Nephron progenitor cell (in vitro differentiated cells): Measurements from ENCODE around the gene TEC.
"Not testable (repeated sequence)": the region's sequence is repeated elsewhere in the genome, so short reads cannot be mapped to it uniquely, and the experiment has no call there.

Experiments used
- DNase-seq: peaks from one replicate; pipeline ENCODE4 v3.0.0; 2021
- H3K27ac Mint-ChIP-seq: 2 replicates; pipeline ENCODE4 v1.8.0; 2021; ENCODE audit warnings: mild to moderate bottlenecking, moderate library complexity, mixed read lengths
- H3K27me3 Mint-ChIP-seq: 2 replicates; pipeline ENCODE4 v1.8.0; 2021; ENCODE audit warnings: mild to moderate bottlenecking, low read depth, mixed read lengths; ENCODE audit not compliant: poor library complexity
- H3K36me3 Mint-ChIP-seq: 2 replicates; pipeline ENCODE4 v1.8.0; 2021; ENCODE audit warnings: low read depth, mixed read lengths
- H3K4me1 Mint-ChIP-seq: 2 replicates; pipeline ENCODE4 v1.8.0; 2021; ENCODE audit warnings: mixed read lengths
- H3K4me3 Mint-ChIP-seq: 2 replicates; pipeline ENCODE4 v1.8.0; 2021; ENCODE audit warnings: mild to moderate bottlenecking, moderate library complexity, mixed read lengths
- H3K9me3 Mint-ChIP-seq: 2 replicates; pipeline ENCODE4 v1.8.0; 2021; ENCODE audit warnings: mild to moderate bottlenecking, moderate library complexity, mixed read lengths
- TF ChIP-seq, protein P1 (sequence below): fragments of 200-600 bp; sonication (generic); IDR thresholded peaks from 2 replicates; pipeline ENCODE4 v1.5.0; 2021; ENCODE audit warnings: antibody characterized with exemption

Gene TEC

DNA sequence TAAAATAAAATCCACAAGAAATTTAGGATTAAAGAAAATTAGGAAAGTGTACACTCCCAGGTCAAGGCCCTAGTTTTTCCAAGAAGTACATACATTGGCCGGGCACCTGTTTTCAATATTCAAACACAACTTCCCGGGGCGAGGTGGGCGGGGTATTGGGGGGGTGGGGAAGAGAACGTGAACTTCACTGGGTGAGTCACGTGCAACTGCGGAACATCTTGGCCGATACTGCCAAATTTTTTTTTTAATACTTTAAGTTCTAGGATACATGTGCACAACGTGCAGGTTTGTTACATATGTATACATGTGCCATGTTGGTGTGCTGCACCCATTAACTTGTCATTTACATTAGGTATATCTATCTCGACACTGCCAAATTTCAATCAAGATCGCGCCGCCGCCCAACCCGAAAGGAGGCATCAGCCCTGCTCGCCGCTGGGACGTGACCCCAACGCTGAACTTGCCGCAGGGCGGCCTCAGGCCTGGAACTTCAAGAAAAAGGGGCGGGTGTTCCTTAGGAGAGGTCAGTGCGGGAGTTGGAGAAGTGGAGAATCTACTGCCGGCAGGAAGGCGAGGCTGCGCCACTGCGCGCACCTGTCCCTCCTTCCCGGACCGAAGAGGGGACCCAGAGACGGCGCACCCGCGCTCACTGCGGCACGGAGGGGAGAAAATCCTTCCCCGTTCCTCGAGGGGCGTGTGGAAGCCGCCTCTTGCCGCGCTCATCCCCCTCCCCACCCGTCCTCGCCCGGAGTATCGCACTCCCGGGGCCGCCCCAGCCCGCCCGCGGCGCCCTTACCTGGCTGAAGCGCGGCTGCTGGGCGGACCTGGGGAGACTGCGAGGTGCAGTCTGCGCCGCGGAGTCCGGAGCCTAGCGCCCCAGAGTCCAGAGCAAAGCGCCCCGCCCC lies at the start of gene TEC:
Gene TEC (minus strand): TSS at position 883 of the 905 bp plus-strand sequence. CDS start 41,224 bp downstream, outside the sequence.
- peak; percentile 63 for DNase-seq
- Mint-ChIP-seq H3K4me3 (peak within 1 kb of the TSS; percentile 91), H3K4me1 (peaks cover 11% of the 10 kb centered on the region), H3K36me3 (no peaks in the 10 kb centered on the region), H3K27me3 (peaks cover 60% of the 10 kb centered on the region), H3K27ac (no peak within 1 kb of the TSS), H3K9me3 (peaks cover 26% of the 10 kb centered on the region)
- TF ChIP-seq, protein P1, sequence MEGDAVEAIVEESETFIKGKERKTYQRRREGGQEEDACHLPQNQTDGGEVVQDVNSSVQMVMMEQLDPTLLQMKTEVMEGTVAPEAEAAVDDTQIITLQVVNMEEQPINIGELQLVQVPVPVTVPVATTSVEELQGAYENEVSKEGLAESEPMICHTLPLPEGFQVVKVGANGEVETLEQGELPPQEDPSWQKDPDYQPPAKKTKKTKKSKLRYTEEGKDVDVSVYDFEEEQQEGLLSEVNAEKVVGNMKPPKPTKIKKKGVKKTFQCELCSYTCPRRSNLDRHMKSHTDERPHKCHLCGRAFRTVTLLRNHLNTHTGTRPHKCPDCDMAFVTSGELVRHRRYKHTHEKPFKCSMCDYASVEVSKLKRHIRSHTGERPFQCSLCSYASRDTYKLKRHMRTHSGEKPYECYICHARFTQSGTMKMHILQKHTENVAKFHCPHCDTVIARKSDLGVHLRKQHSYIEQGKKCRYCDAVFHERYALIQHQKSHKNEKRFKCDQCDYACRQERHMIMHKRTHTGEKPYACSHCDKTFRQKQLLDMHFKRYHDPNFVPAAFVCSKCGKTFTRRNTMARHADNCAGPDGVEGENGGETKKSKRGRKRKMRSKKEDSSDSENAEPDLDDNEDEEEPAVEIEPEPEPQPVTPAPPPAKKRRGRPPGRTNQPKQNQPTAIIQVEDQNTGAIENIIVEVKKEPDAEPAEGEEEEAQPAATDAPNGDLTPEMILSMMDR, result no peak

DNA sequence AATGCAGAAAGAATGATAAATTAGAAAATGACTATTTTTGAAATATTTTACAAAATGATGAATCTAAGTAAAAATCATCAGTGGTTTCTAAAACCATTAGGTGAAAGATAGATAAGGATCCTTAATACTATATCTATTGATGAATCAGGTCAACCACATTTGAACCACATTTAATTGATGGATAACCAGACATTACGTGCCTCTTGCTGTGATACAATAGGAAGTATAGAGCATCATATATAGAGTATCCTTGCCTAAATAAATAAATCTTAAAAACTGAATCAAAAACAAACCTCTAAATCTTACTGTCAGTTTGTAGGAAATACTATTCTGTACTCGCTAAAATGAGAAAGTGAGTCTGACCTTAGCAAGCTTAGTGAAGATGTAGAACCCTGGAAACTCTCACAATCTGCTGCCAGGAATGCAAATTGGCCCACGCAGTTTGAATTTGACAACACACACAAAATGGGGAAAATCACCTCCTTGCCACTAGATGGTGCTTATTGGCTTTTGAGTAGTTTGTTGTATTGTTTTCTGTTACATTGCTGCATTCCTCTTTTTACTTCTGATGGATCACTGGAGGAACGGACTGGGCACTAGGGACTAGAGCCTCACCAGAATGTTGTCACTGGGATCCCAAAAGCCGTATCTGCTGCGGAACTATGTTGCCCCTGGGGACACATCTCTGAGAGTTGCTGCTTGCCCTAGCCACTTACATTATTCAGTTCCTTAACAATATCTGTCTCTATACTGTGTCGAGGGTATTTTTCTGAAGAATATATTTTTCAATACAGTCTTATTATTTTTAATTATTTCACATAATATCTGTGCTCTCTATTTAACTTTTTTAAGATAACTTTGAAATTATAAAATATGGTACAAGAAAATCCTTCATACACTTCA lies 46.3 kb upstream of the TEC start:
- DNase-seq, result no peak
- TF ChIP-seq, protein P1, result peak; percentile 36
- H3K9me3 Mint-ChIP-seq, result peaks cover 14% of the 10 kb centered on the region
- H3K36me3 Mint-ChIP-seq, result no peaks in the 10 kb centered on the region
- peaks cover 5% of the 10 kb centered on the region for H3K27me3 Mint-ChIP-seq
- no peak overlapping the region for H3K27ac Mint-ChIP-seq
- peaks cover 4% of the 10 kb centered on the region for H3K4me1 Mint-ChIP-seq
- H3K4me3 Mint-ChIP-seq, result no peak overlapping the region

DNA sequence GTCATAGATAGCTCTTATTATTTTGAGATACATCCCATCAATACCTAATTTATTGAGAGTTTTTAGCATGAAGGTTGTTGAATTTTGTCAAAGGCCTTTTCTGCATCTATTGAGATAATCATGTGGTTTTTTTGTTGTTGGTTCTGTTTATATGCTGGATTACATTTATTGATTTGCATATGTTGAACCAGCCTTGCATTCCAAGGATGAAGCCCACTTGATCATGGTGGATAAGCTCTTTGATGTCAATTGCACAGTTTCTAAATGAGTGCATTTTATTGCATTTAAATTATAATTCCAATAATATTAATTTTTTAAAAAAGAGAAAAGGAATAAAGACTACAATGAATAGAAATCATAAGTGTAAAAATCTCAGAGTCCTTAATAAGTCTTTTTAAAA lies 45.1 kb upstream of the TEC start:
- not testable (repeated sequence) for DNase-seq, H3K4me3 Mint-ChIP-seq, H3K4me1 Mint-ChIP-seq, H3K36me3 Mint-ChIP-seq, H3K27me3 Mint-ChIP-seq, H3K27ac Mint-ChIP-seq
- peaks cover 14% of the 10 kb centered on the region for H3K9me3 Mint-ChIP-seq

DNA sequence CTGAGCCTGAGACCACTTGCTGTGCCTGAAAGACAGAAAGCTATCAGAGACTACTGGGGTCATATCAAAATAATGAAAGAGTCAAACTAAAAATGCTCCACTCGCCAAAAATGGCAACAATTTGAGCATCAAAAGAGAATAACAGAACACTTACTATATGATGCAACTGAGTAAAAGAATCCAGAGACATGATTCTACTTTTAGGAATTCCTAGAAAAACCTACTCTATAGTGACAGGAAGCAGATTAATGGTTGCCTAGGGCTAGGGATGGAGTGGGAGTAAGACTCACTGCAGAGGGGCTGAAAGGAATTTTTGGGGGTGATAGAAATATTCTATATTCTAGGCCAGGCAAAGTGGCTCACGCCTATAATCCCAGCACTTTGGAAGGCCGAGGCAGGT lies 42.3 kb upstream of the TEC start:
- TF ChIP-seq, protein P1, result no peak
- Mint-ChIP-seq H3K36me3 (no peaks in the 10 kb centered on the region), H3K4me1 (no peaks in the 10 kb centered on the region), H3K9me3 (peaks cover 14% of the 10 kb centered on the region), H3K27ac (no peak overlapping the region), H3K4me3 (no peak overlapping the region), H3K27me3 (peaks cover 8% of the 10 kb centered on the region)
- DNase-seq, result no peak

DNA sequence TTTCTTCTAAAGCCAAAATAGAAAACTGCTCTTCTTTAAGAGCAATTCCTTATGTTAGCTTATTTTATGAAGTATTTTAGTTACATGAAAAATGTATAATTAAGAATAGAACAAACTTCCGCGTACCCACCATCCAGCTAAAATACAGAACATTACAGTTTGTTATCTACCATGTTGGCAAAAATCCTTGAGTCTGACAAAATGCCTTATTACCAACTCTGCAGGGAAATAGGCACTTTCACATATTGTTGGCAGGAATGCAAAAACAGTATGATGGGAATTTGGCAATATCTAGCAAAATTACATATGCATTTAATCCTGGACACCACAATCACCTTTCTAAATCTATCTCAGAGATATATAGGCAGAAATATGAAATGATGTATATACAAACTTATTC lies 39.3 kb upstream of the TEC start:
- TF ChIP-seq, protein P1, result no peak
- no peak overlapping the region for H3K4me3 Mint-ChIP-seq
- H3K36me3 Mint-ChIP-seq, result no peaks in the 10 kb centered on the region
- no peak overlapping the region for H3K27ac Mint-ChIP-seq
- no peak for DNase-seq
- H3K9me3 Mint-ChIP-seq, result peaks cover 8% of the 10 kb centered on the region
- no peaks in the 10 kb centered on the region for H3K4me1 Mint-ChIP-seq
- H3K27me3 Mint-ChIP-seq, result peaks cover 8% of the 10 kb centered on the region

DNA sequence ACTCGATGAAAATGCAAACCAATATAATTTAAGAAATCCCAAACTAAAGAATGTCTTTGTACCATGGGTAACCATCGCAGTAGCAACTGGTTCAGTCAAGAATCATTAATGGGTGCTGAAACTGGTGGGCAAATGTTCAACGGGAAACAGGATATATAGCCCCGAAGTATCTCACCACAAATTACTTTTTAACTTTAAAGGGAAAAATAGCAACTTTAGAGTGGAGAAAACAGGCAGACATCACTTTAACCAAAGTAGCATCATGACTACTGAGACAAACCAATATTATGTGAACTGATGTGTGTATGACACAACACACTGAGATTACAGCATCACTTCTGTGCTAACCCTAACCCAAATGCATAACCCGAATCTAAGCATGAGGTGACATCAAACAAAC lies 37.9 kb upstream of the TEC start:
- no peak for DNase-seq
- peaks cover 11% of the 10 kb centered on the region for H3K27me3 Mint-ChIP-seq
- H3K27ac Mint-ChIP-seq, result no peak overlapping the region
- peaks cover 4% of the 10 kb centered on the region for H3K9me3 Mint-ChIP-seq
- no peaks in the 10 kb centered on the region for H3K4me1 Mint-ChIP-seq
- no peaks in the 10 kb centered on the region for H3K36me3 Mint-ChIP-seq
- TF ChIP-seq, protein P1, result no peak
- no peak overlapping the region for H3K4me3 Mint-ChIP-seq
